ENCODE results near the gene NECTIN1.

Gene NECTIN1

GRCh38 chr11:119712459-119713358, 16.3 kb downstream of the NECTIN1 start:
- no peak for DNase-seq (ENCODE audit: low spot score)

GRCh38 chr11:119712006-119712405, 17.0 kb downstream of the NECTIN1 start:
- DNase-seq (ENCODE audit: low spot score) = no peak

GRCh38 chr11:119711476-119711875, 17.5 kb downstream of the NECTIN1 start:
- DNase-seq (ENCODE audit: low spot score) = no peak

GRCh38 chr11:119710417-119710816, 18.6 kb downstream of the NECTIN1 start:
- no peak for DNase-seq (ENCODE audit: low spot score)

- no peak for DNase-seq (ENCODE audit: low spot score)
These were observed 19.2 kb downstream of the NECTIN1 start for GRCh38 chr11:119709638-119710346.

- no peak for DNase-seq (ENCODE audit: low spot score)
These were observed 19.8 kb downstream of the NECTIN1 start for GRCh38 chr11:119709171-119709570.

GRCh38 chr11:119708384-119708783, 20.6 kb downstream of the NECTIN1 start:
- DNase-seq (ENCODE audit: low spot score) = no peak

- no peak for DNase-seq (ENCODE audit: low spot score)
These were observed 22.1 kb downstream of the NECTIN1 start for GRCh38 chr11:119706887-119707286.

GRCh38 chr11:119706029-119706428, 23.0 kb downstream of the NECTIN1 start:
- DNase-seq (ENCODE audit: low spot score) = no peak

- no peak for DNase-seq (ENCODE audit: low spot score)
These were observed 23.6 kb downstream of the NECTIN1 start for GRCh38 chr11:119705362-119705761.

GRCh38 chr11:119704849-119705248, 24.2 kb downstream of the NECTIN1 start:
- DNase-seq (ENCODE audit: low spot score) = no peak

GRCh38 chr11:119701591-119702549, 27.1 kb downstream of the NECTIN1 start:
- DNase-seq (ENCODE audit: low spot score) = no peak

GRCh38 chr11:119700536-119701346, 28.3 kb downstream of the NECTIN1 start:
- no peak for DNase-seq (ENCODE audit: low spot score)

GRCh38 chr11:119700030-119700429, 29.0 kb downstream of the NECTIN1 start:
- no peak for DNase-seq (ENCODE audit: low spot score)

GRCh38 chr11:119699227-119699626, 29.8 kb downstream of the NECTIN1 start:
- no peak for DNase-seq (ENCODE audit: low spot score)

- no peak for DNase-seq (ENCODE audit: low spot score)
These were observed 31.1 kb downstream of the NECTIN1 start for GRCh38 chr11:119697882-119698281.

GRCh38 chr11:119697445-119697844, 31.6 kb downstream of the NECTIN1 start:
- no peak for DNase-seq (ENCODE audit: low spot score)

GRCh38 chr11:119696378-119697222, 32.4 kb downstream of the NECTIN1 start:
- no peak for DNase-seq (ENCODE audit: low spot score)

- DNase-seq (ENCODE audit: low spot score) = no peak
These were observed 34.7 kb downstream of the NECTIN1 start for GRCh38 chr11:119694334-119694733.

GRCh38 chr11:119693253-119693815, 35.7 kb downstream of the NECTIN1 start:
- no peak for DNase-seq (ENCODE audit: low spot score)
